Right cardiac atrium (tissue), 5 donors: Measurements from ENCODE around the gene PRAMEF4. TPM values are rescaled to one million over a fixed set of nuclear protein-coding genes. Genes with fewer than 3 reads are reported as not detected.
"Not testable (repeated sequence)": the region's sequence is repeated elsewhere in the genome, so short reads cannot be mapped to it uniquely, and the experiment has no call there.

Experiments
- ATAC-seq, 2 donors: fragments of 200-7000 bp; cut with Tn5 transposase; one replicate each; pipeline versions ENCODE4 v1.8.0 to v1.9.1; 2020; ENCODE audit warnings: moderate library complexity in 2 of 2, mild to moderate bottlenecking in 1 of 2
- DNase-seq, 3 donors: peaks; one replicate each; pipeline ENCODE4 v3.0.0-alpha.2; 2020
- H3K27ac ChIP-seq: one replicate; pipeline ENCODE4 v1.5.1; 2013; ENCODE audit warnings: mild to moderate bottlenecking, low read length, control low read depth, moderate library complexity
- H3K27me3 ChIP-seq: one replicate; pipeline ENCODE4 v1.6.1; 2013; ENCODE audit not compliant: control insufficient read depth, insufficient read depth
- H3K4me1 ChIP-seq: one replicate; pipeline ENCODE4 v1.6.1; 2013; ENCODE audit warnings: low read length; ENCODE audit not compliant: control insufficient read depth, insufficient read depth
- H3K4me3 ChIP-seq: one replicate; pipeline ENCODE4 v1.5.1; 2013; ENCODE audit warnings: low read length, control low read depth
- H3K9me3 ChIP-seq: one replicate; pipeline ENCODE4 v1.6.1; 2013; ENCODE audit warnings: low read length; ENCODE audit not compliant: control insufficient read depth
- WGBS: extraction: QIAGEN DNeasy Blood & Tissue Kit; methylation state at CpG from one replicate; pipeline ENCODE4 v1.1.7; 2013; 5-methylcytosine and 5-hydroxymethylcytosine counted together
- intact Hi-C, 4 donors: fragments of 100-400 bp; cut with DNase I; formaldehyde crosslinking; loops; one replicate each; pipeline versions ENCODE4 v1.11.0 to v1.14.0; 2022 to 2023
- long read RNA-seq, 4 donors: library from polyadenylated mRNA; unstranded; transcript quantifications; one replicate each; pipeline ENCODE4 v2.0.0, GENCODE V29; 2020 to 2021
- polyA plus RNA-seq: library from polyadenylated mRNA; stranded (reverse); fragments of 200-250 nt; gene quantifications from one replicate; pipeline ENCODE4 v1.2.3, GENCODE V29; 2013
- total RNA-seq, 4 donors: library from RNA; stranded (reverse); fragmentation: NEBNext Ultra II Directional; extraction: Animal tissue kit (Norgen Biotek cat#: 25700); gene quantifications; one replicate each; pipeline ENCODE4 v1.2.1, GENCODE V29; 2021
- donor health status: healthy with polysubstance abuse.
- donor health status: DM: no; HTN: yes; CAD: no.
- donor health status: DM: no; HTN: no; CAD: no.
- donor health status: DM: no; HTN: yes; CAD: no; lungs with severe emphysema.
- donor health status: DM: yes; HTN: yes; CAD: no.

PRAMEF4 gene
- total RNA-seq (not detected), polyA plus RNA-seq (not detected)
- long read RNA-seq, donor 1: 0 reads
- long read RNA-seq, donor 2: 0 reads
- long read RNA-seq, donor 3: 0 reads
- long read RNA-seq, donor 4: 0 reads

- DNase-seq, ATAC-seq, H3K4me1 ChIP-seq, H3K27ac ChIP-seq, H3K27me3 ChIP-seq, H3K4me3 ChIP-seq, intact Hi-C loops, H3K9me3 ChIP-seq: not testable (repeated sequence)
- WGBS: 64% methylated on average over 3 of the region's 3 CpGs
Observed at GRCh38 chr1:12886101-12886500, at the start of gene PRAMEF4. PRAMEF4 (minus strand) TSS chr1:12886201; CDS start chr1:12883394, 2,807 bp downstream.

DNA sequence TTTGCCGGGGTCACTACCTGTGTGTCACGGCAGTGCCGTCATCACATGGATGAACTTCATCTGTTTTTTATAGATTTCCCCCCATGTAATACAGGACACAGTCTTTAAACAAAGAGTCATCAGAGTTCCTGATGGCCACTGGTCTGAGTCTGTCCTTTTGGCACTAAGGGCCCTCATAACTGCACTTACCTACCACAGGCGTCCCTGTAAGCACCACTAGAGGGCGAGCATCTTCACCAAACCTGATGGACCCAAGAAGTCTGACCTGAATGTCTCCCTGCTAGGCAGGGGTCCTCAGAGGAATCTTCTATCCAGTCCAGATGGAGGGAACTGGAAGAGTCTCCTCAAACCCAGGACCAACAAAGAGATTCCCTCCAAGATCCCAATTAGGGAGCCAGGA is 38.4 kb upstream of the PRAMEF4 start:
- H3K27me3 ChIP-seq, H3K27ac ChIP-seq, intact Hi-C loops, ATAC-seq, DNase-seq, H3K4me1 ChIP-seq, H3K4me3 ChIP-seq, H3K9me3 ChIP-seq: not testable (repeated sequence)
- WGBS: 42% methylated on average over 3 of the region's 5 CpGs

GRCh38 chr1:12921749-12922148 is 35.7 kb upstream of the PRAMEF4 start:
- H3K27ac ChIP-seq: not testable (repeated sequence)

GRCh38 chr1:12916310-12916709 is 30.3 kb upstream of the PRAMEF4 start, which contains the start of gene PRAMEF7:
PRAMEF7 (plus strand) TSS chr1:12916610; CDS start chr1:12917693, 1,083 bp downstream.
- H3K27ac ChIP-seq, DNase-seq, H3K27me3 ChIP-seq, ATAC-seq, H3K9me3 ChIP-seq, intact Hi-C loops, H3K4me1 ChIP-seq, H3K4me3 ChIP-seq: not testable (repeated sequence)
- WGBS: no CpG with 5 or more reads among the region's 1 CpG

More at GRCh38 chr1:12921749-12922148, 35.7 kb upstream of the PRAMEF4 start:
- intact Hi-C loops, H3K4me1 ChIP-seq, ATAC-seq, H3K27me3 ChIP-seq, H3K9me3 ChIP-seq, H3K4me3 ChIP-seq, DNase-seq: not testable (repeated sequence)
- WGBS: 70% methylated on average over 2 of the region's 2 CpGs

- 76% methylated on average over 4 of the region's 5 CpGs for WGBS
- H3K4me3 ChIP-seq, ATAC-seq, H3K4me1 ChIP-seq, H3K27ac ChIP-seq, intact Hi-C loops, DNase-seq, H3K9me3 ChIP-seq, H3K27me3 ChIP-seq: not testable (repeated sequence)
Observed at GRCh38 chr1:12903793-12904572, 18.0 kb upstream of the PRAMEF4 start.

DNA sequence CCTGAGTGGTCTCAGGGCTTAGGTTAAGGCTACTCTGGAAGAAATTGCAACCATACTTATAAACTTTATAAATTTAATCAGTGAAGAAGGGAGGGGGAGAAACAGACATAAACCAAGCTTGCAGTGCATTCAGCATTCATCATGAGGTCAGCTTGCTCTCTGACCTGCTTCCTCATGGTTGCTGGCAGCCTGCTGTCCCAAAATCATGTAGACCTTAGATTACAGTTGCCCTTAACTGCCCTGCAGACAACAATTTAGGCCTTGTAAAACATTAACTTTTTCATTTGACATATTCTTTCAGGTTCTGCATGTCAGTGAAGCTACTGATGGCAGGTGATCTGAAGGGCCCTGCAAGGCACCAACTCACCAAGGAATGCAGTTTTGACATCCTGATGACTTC is 13.2 kb upstream of the PRAMEF4 start:
- DNase-seq, H3K4me1 ChIP-seq, ATAC-seq, H3K9me3 ChIP-seq, intact Hi-C loops, H3K4me3 ChIP-seq, H3K27me3 ChIP-seq, H3K27ac ChIP-seq: not testable (repeated sequence)

GRCh38 chr1:12898170-12898569 is 12.2 kb upstream of the PRAMEF4 start, which contains the start of gene PRAMEF10:
PRAMEF10 (minus strand) TSS chr1:12898270; CDS start chr1:12895847, 2,423 bp downstream.
- intact Hi-C loops, H3K9me3 ChIP-seq, ATAC-seq, H3K4me1 ChIP-seq, H3K4me3 ChIP-seq, DNase-seq, H3K27ac ChIP-seq, H3K27me3 ChIP-seq: not testable (repeated sequence)
- WGBS: 40% methylated on average over 1 of the region's 1 CpG

DNA sequence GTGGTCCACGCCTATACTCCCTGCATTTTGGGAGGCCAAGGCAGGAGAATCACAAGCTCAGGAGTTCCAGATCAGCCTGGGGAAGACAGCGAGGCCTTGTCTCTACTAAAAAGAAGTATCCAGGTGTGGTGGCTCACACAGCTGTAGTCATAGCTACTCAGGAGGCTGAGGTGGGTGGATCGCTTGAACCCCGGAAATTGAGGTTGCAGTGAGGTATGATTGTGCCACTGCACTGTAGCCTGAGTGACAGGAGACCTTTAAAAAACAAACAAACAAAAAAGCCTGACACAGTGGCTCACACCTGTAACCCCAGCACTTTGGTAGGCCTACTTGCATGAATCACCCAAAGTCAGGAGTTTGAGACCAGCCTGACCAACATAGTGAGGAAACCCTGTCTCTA is 7.5 kb downstream of the PRAMEF4 start:
- intact Hi-C loops, H3K4me1 ChIP-seq, H3K4me3 ChIP-seq, H3K27ac ChIP-seq, DNase-seq, ATAC-seq, H3K27me3 ChIP-seq, H3K9me3 ChIP-seq: not testable (repeated sequence)
- WGBS: 86% methylated on average over 3 of the region's 4 CpGs

GRCh38 chr1:12863131-12863880 is 22.7 kb downstream of the PRAMEF4 start:
- H3K4me3 ChIP-seq, intact Hi-C loops, DNase-seq, H3K27ac ChIP-seq, H3K27me3 ChIP-seq, H3K4me1 ChIP-seq, ATAC-seq, H3K9me3 ChIP-seq: not testable (repeated sequence)
- 85% methylated on average over 4 of the region's 7 CpGs for WGBS

- H3K27ac ChIP-seq, H3K4me1 ChIP-seq, DNase-seq, H3K4me3 ChIP-seq, ATAC-seq, H3K9me3 ChIP-seq, H3K27me3 ChIP-seq, intact Hi-C loops: not testable (repeated sequence)
- WGBS: 73% methylated on average over 2 of the region's 2 CpGs
Observed at GRCh38 chr1:12856786-12857185, 29.2 kb downstream of the PRAMEF4 start, which contains the start of gene PRAMEF2. PRAMEF2 (plus strand) TSS chr1:12857086; CDS start chr1:12859010, 1,924 bp downstream.

- intact Hi-C loops: no loop called here
- no peak for DNase-seq
- Histone ChIP-seq H3K27ac (no peak overlapping the region), H3K9me3 (no peaks in the 10 kb centered on the region), H3K27me3 (no peaks in the 10 kb centered on the region), H3K4me3 (no peak overlapping the region), H3K4me1 (no peaks in the 10 kb centered on the region)
- 59% methylated on average over 4 of the region's 4 CpGs for WGBS
- no peak for ATAC-seq
Observed at GRCh38 chr1:12851779-12852178, 34.2 kb downstream of the PRAMEF4 start.
